ENCODE measurements around the gene IL13. TPM values are rescaled to one million over a fixed set of nuclear protein-coding genes. Genes with fewer than 3 reads are reported as not detected.

Gene IL13
- total RNA-seq, 1 experiment from 2014 or later: not detected

- no peak for TF ChIP-seq ZFX (IDR thresholded peaks at IDR 0.05)
- no peak for TF ChIP-seq SP1 (IDR thresholded peaks at IDR 0.05; ENCODE audit: low read depth)
- no peak for TF ChIP-seq REST (IDR thresholded peaks at IDR 0.05; ENCODE audit: low read depth)
- no peak for TF ChIP-seq POLR2A (IDR thresholded peaks at IDR 0.05; ENCODE audit: borderline replicate concordance, extremely low read depth, insufficient read depth, insufficient read length)
- TF ChIP-seq CBX3 (IDR thresholded peaks at IDR 0.05; ENCODE audit: low read depth): no peak
- no peak for TF ChIP-seq EGR1 (IDR thresholded peaks at IDR 0.05; ENCODE audit: low read depth)
- no peak for TF ChIP-seq EZH2phosphoT487 (IDR thresholded peaks at IDR 0.05; ENCODE audit: borderline replicate concordance)
- no peak for TF ChIP-seq ZNF274 (IDR thresholded peaks at IDR 0.05; ENCODE audit: low read depth, low read length)
- no peak for TF ChIP-seq EZH2 (IDR thresholded peaks at IDR 0.05)
- no peak for TF ChIP-seq YY1 (IDR thresholded peaks at IDR 0.05; ENCODE audit: extremely low read depth, insufficient replicate concordance, low read depth, low read length)
- no peak for TF ChIP-seq POLR2AphosphoS5 (IDR thresholded peaks at IDR 0.05; ENCODE audit: low read depth, low read length)
- TF ChIP-seq FOSL1 (IDR thresholded peaks at IDR 0.05; ENCODE audit: low read depth): no peak
- Histone ChIP-seq H4K20me1 (ENCODE audit: insufficient read depth) (no peaks in the 10 kb centered on the region), H2AFZ (ENCODE audit: low read depth, low read length, poor library complexity, severe bottlenecking) (no peak overlapping the region), H3K36me3 (ENCODE audit: control insufficient read depth in 1 of 2, insufficient read depth in 2 of 2, low read length in 2 of 2) (no peaks in the 10 kb centered on the region), H3K9ac (ENCODE audit: low read length) (no peak overlapping the region), H3K9me3 (ENCODE audit: control insufficient read depth in 1 of 2, insufficient read depth in 1 of 2, low read depth in 1 of 2, low read length in 2 of 2) (no peaks in the 10 kb centered on the region), H3K79me2 (ENCODE audit: insufficient read depth, low read length) (no peaks in the 10 kb centered on the region), H3K27me3 (ENCODE audit: insufficient read depth, low read length) (no peaks in the 10 kb centered on the region), H3K4me1 (ENCODE audit: control insufficient read depth in 1 of 2, insufficient read depth in 2 of 2, low read length in 2 of 2) (peaks cover 0 to 1% of the 10 kb centered on the region in 2 experiments; a peak in 1 of 4 replicates), H3K4me3 (replicated peaks in 1 of 2; ENCODE audit: low read depth in 1 of 2, low read length in 2 of 2) (no peak overlapping the region), H3K27ac (ENCODE audit: low read depth, low read length) (no peak overlapping the region), H3K4me2 (ENCODE audit: low read length) (no peak overlapping the region), H3K9me2 (ENCODE audit: insufficient read depth) (no peaks in the 10 kb centered on the region)
- intact Hi-C loops (cut with micrococcal nuclease): no loop called here
- ChIA-PET POLR2A (no interaction called here), RAD21 (ENCODE audit: low non-redundant PET in 1 of 2, low total read pairs in 2 of 2, uncharacterized antibody in 2 of 2, unreplicated experiment in 2 of 2) (no interaction called here), CTCF (interaction anchor here (1.5 kb wide), 1 partner anchor 13 kb away, joined by 4 read pairs; no protein-coding TSS in a partner anchor)
- no TSS peak for BruUV-seq (replicated peaks)
- DNase-seq (ENCODE audit: low read depth, low spot score): no peak
- ATAC-seq: no peak
These were observed 31.5 kb downstream of the IL13 start for GRCh38 chr5:132689513-132689912.

All from HCT116 (cell line).